K562 (cell line): ENCODE measurements around the gene PAK1IP1. TPM values are rescaled to one million over a fixed set of nuclear protein-coding genes. Genes with fewer than 3 reads are reported as not detected.

ENCODE experiments used
- ATF3 ChIP-seq, 2 experiments: fragments of 450-650 bp in 1 of 2; sonication (generic) in 1 of 2; formaldehyde crosslinking in 1 of 2; IDR thresholded peaks in 1 of 2; conservative IDR thresholded peaks in 1 of 2; 2 replicates each; pipeline versions ENCODE4 v1.6.1 to v1.8.1; 2016 to 2023; ENCODE audit warnings: mild to moderate bottlenecking in 2 of 2, moderate library complexity in 2 of 2, inconsistent platforms in 1 of 2, missing genetic modification reagents in 1 of 2
- CHD1 ChIP-seq: fragments of 200-600 bp; sonication (generic); IDR thresholded peaks from one replicate; pipeline ENCODE4 v1.6.1; 2012; ENCODE audit warnings: mild to moderate bottlenecking, moderate library complexity, low read length, inconsistent platforms
- CTCFL ChIP-seq: IDR thresholded peaks from 2 replicates; pipeline ENCODE4 v1.6.1; 2011; ENCODE audit warnings: borderline replicate concordance, low read depth, mild to moderate bottlenecking, moderate library complexity, low read length; ENCODE audit not compliant: insufficient read depth, poor library complexity, severe bottlenecking
- EP400 ChIP-seq: fragments of 450-650 bp; IDR thresholded peaks from 2 replicates; pipeline ENCODE4 v1.6.1; 2017; ENCODE audit warnings: antibody characterized with exemption, mild to moderate bottlenecking, moderate library complexity
- FOXJ2 ChIP-seq: fragments of 200-800 bp; sonication (Bioruptor generic); IDR thresholded peaks from 2 replicates; pipeline ENCODE4 v1.6.1; 2016; ENCODE audit warnings: missing genetic modification characterization, missing compliant biosample characterization
- FOXP1 ChIP-seq: sonication (generic); formaldehyde crosslinking; IDR thresholded peaks from 2 replicates; pipeline ENCODE4 v1.8.0; 2022; ENCODE audit warnings: mild to moderate bottlenecking, missing genetic modification reagents
- HCFC1 ChIP-seq: IDR thresholded peaks from 2 replicates; pipeline ENCODE4 v1.6.1; 2012; ENCODE audit warnings: low read depth, low read length, improper control_type of control experiment
- HLTF ChIP-seq: fragments of 450-650 bp; IDR thresholded peaks from 2 replicates; pipeline ENCODE4 v1.6.1; 2016
- HNRNPL ChIP-seq: fragments of 200-400 bp; formaldehyde crosslinking; IDR thresholded peaks from 2 replicates; pipeline ENCODE4 v1.6.1; 2017; ENCODE audit warnings: low read depth, mild to moderate bottlenecking, low read length
- MIER1 ChIP-seq: fragments of 450-650 bp; IDR thresholded peaks from 2 replicates; pipeline ENCODE4 v1.6.1; 2016; ENCODE audit warnings: antibody characterized with exemption, mild to moderate bottlenecking, low read depth
- NBN ChIP-seq: fragments of 450-650 bp; IDR thresholded peaks from 2 replicates; pipeline ENCODE4 v1.6.1; 2016; ENCODE audit warnings: low read depth, mild to moderate bottlenecking
- NFIX ChIP-seq: fragments of 250-450 bp; sonication (Bioruptor Pico); IDR thresholded peaks from 2 replicates; pipeline ENCODE4 v1.4.0; 2020; ENCODE audit warnings: low read depth, mild to moderate bottlenecking, moderate library complexity
- POLR3A ChIP-seq: IDR thresholded peaks from 2 replicates; pipeline ENCODE4 v1.6.1; 2011; ENCODE audit warnings: borderline replicate concordance, mild to moderate bottlenecking, moderate library complexity; ENCODE audit not compliant: insufficient read length, insufficient read depth; ENCODE audit errors: extremely low read depth
- RAD51 ChIP-seq: fragments of 450-650 bp; IDR thresholded peaks from 2 replicates; pipeline ENCODE4 v1.7.1; 2016; ENCODE audit warnings: low read depth, mild to moderate bottlenecking, borderline replicate concordance
- SMAD3 ChIP-seq: fragments of 450-650 bp; formaldehyde crosslinking; conservative IDR thresholded peaks from 2 replicates; pipeline ENCODE4 v1.4.0; 2020; ENCODE audit warnings: mild to moderate bottlenecking
- STAT5A ChIP-seq: IDR thresholded peaks from 2 replicates; pipeline ENCODE4 v1.6.1; 2012; ENCODE audit warnings: low read length, inconsistent platforms, borderline replicate concordance
- TBL1XR1 ChIP-seq, 2 experiments: IDR thresholded peaks; 2 replicates each; pipeline ENCODE4 v1.6.1; 2012; ENCODE audit warnings: improper control_type of control experiment in 2 of 2, low read length in 2 of 2, mild to moderate bottlenecking in 1 of 2
- TCF3 ChIP-seq: sonication (generic); formaldehyde crosslinking; IDR thresholded peaks from 2 replicates; pipeline ENCODE4 v1.4.0; 2020; ENCODE audit warnings: mild to moderate bottlenecking, missing genetic modification reagents
- TEAD1 ChIP-seq, 2 experiments: fragments of 450-650 bp in 1 of 2; sonication (generic) in 1 of 2; formaldehyde crosslinking; IDR thresholded peaks; 2 replicates each; pipeline versions ENCODE4 v1.4.0 to v1.8.0; 2020 to 2022; ENCODE audit warnings: mild to moderate bottlenecking in 2 of 2, missing genetic modification reagents in 1 of 2
- ZNF197 ChIP-seq: fragments of 200-800 bp; sonication (Bioruptor generic); IDR thresholded peaks from 2 replicates; pipeline ENCODE4 v1.6.1; 2016; ENCODE audit warnings: low read depth, missing genetic modification characterization, missing compliant biosample characterization
- ZNF512 ChIP-seq: IDR thresholded peaks from 2 replicates; pipeline ENCODE4 v1.6.1; 2016; ENCODE audit warnings: missing genetic modification characterization, missing compliant biosample characterization
- polyA plus RNA-seq, 8 experiments: library from polyadenylated mRNA; depleted of rRNA in 4 of 8; stranded (reverse) in 5 of 8; unstranded in 3 of 8; fragments of >200 nt; fragmentation: Nextera tagmentation in 2 of 8; fragmentation: Illumina TruSeq in 1 of 8; extraction: Ambion mirVana in 2 of 8; extraction: Trizol in 1 of 8; gene quantifications; 2 replicates each; pipeline versions ENCODE4 v1.2.1 to v1.2.3, GENCODE V29; 2011 to 2014; ENCODE audit warnings: inconsistent platforms in 1 of 8, missing spikeins in 1 of 8
- total RNA-seq, 7 experiments: library from RNA; depleted of rRNA in 6 of 7; stranded (reverse); fragments of >200 nt in 6 of 7; fragmentation: Illumina TruSeq in 2 of 7; extraction: Trizol in 2 of 7; gene quantifications; 2 replicates each; pipeline versions ENCODE4 v1.2.1 to v1.2.3, GENCODE V29; 2011 to 2021; ENCODE audit warnings: low replicate concordance in 1 of 7

The PAK1IP1 gene
- total and polyA plus RNA-seq, 9 of the 15 experiments (the other 6 are each of a cell fraction or from before 2014, with no cell fraction given): 50.0 to 200 (median 87.0) TPM

- TF ChIP-seq CTCFL (no peak), ZNF512 (tag) (no peak), RAD51 (peak; percentile 36; the same call in 1 of the 2 replicates), FOXJ2 (tag) (peak; percentile 61; the same call in 1 of the 2 replicates), ATF3 (IDR thresholded peaks at IDR 0.05) (peak; percentile 49; the same call in 1 of the 2 replicates), ATF3 (CRISPR knock-in tag; conservative IDR thresholded peaks at IDR 0.05) (no peak; the same call in 1 of the 2 replicates), CHD1 (no peak), MIER1 (0 out of 2 replicates have a peak, but pooled peaks have one; percentile 19), HCFC1 (peak; percentile 53), TEAD1 (CRISPR knock-in tag; IDR thresholded peaks at IDR 0.05) (peak in 1 of 2 experiments; percentile 79; a peak in 2 of 4 replicates), POLR3A (no peak), TBL1XR1 (IDR thresholded peaks at IDR 0.05; ENCODE audit: low read length in 2 of 2) (0 out of 4 replicates have a peak, but pooled peaks of 1 of the 2 experiments have one; percentile 43), HLTF (no peak), FOXP1 (CRISPR knock-in tag) (peak; percentile 81; the same call in 1 of the 2 replicates), ZNF197 (CRISPR knock-in tag) (no peak; the same call in 1 of the 2 replicates), TCF3 (peak; percentile 42; the same call in 1 of the 2 replicates), EP400 (peak; percentile 82), NFIX (CRISPR knock-in tag) (peak; percentile 66; the same call in 1 of the 2 replicates), NBN (no peak; the same call in 1 of the 2 replicates), SMAD3 (CRISPR knock-in tag) (peak; percentile 73; the same call in 1 of the 2 replicates), HNRNPL (peak; percentile 20; the same call in 1 of the 2 replicates), STAT5A (no peak)
Observed at GRCh38 chr6:10747251-10747972, 52.6 kb downstream of the PAK1IP1 start, which contains the start of gene TMEM14B (continued).
